SK-N-SH (cell line): Measurements from ENCODE around the gene GNG14.
"Not testable (repeated sequence)": the region's sequence is repeated elsewhere in the genome, so short reads cannot be mapped to it uniquely, and the experiment has no call there.

Experiments used
- CTCF ChIP-seq: fragments of 200-600 bp; sonication (generic); IDR thresholded peaks from 2 replicates; pipeline ENCODE4 v1.6.1; 2017; ENCODE audit warnings: antibody characterized with exemption, mild to moderate bottlenecking, moderate library complexity
- EP300 ChIP-seq, 2 experiments: IDR thresholded peaks; 2 replicates each; pipeline versions ENCODE4 v1.4.0 to v1.6.1; 2012; ENCODE audit warnings: borderline replicate concordance in 1 of 2, low read depth in 1 of 2, low read length in 1 of 2
- EZH2phosphoT487 ChIP-seq: fragments of 200-600 bp; sonication (generic); IDR thresholded peaks from 2 replicates; pipeline ENCODE4 v1.6.1; 2017; ENCODE audit warnings: low read depth, mixed run types, mild to moderate bottlenecking, antibody characterized with exemption, moderate library complexity, borderline replicate concordance
- MEF2A ChIP-seq: IDR thresholded peaks from 2 replicates; pipeline ENCODE4 v1.4.0; 2012; ENCODE audit warnings: low read depth, borderline replicate concordance
- NRF1 ChIP-seq: IDR thresholded peaks from 2 replicates; pipeline ENCODE4 v1.6.1; 2012; ENCODE audit warnings: low read depth, mild to moderate bottlenecking, low read length
- RCOR1 ChIP-seq: fragments of 150-350 bp; IDR thresholded peaks from 2 replicates; pipeline ENCODE4 v1.6.1; 2017; ENCODE audit warnings: antibody characterized with exemption, low read length
- RFX5 ChIP-seq: IDR thresholded peaks from 2 replicates; pipeline ENCODE4 v1.6.1; 2012; ENCODE audit warnings: mild to moderate bottlenecking, improper control_type of control experiment, low read length
- ZBTB33 ChIP-seq: IDR thresholded peaks from 2 replicates; pipeline ENCODE4 v1.4.0; 2012; ENCODE audit warnings: low read depth, borderline replicate concordance

GRCh38 chr19:12697425-12697824 is 9.6 kb downstream of the GNG14 start:
- TF ChIP-seq CTCF; NRF1; MEF2A; RFX5; ZBTB33; EP300 (IDR thresholded peaks at IDR 0.05; ENCODE audit: borderline replicate concordance in 1 of 2, low read depth in 1 of 2, low read length in 1 of 2); RCOR1; EZH2phosphoT487: not testable (repeated sequence)
